ENCODE results near the gene DNAJC27. TPM values are rescaled to one million over a fixed set of nuclear protein-coding genes. Genes with fewer than 3 reads are reported as not detected.

Gene DNAJC27
- total and polyA plus RNA-seq, 9 of the 15 experiments (the other 6 are each of a cell fraction or from before 2014, with no cell fraction given) = 0.53 to 5.9 (median 3.0) TPM

DNA sequence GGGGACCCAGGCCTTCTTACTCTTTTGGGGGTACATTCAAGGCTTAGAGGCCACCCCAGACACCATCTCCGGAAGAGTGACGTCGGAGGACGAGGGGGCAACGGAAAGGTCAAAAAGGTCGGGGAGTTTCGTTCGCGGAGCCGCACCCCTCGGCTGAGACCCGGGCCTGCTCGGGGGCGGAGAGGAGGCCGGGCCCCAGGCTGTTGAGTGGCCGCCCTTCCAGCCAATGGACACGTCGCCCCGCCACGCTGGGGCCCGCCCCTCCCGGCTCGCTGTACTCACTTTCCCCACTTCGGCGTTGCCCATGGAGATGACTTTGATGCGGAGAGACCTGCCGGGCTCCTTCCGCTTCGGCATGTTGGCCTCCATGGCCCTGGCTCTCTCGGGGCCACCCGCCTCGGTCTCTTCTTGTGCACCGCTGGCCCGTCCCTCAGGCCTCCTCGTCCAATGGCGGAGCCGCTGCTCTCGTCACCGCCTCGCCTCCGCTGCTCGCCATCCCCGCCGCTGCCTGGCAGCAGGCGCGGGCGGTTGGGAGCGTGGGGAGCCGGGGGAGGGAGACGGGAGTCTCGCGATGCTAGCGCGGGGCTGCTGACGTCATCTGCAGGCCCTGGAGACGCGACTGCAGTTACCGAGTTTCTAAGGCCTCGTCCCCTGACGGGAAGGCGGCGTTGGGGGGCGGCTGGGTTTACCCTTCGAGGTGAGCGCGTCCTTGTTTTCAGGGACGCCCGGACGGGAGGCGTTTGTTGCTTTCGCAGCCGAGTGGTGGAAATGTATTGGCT, at the start of gene DNAJC27 (continued):
- TF ChIP-seq ZNF41 (CRISPR knock-in tag; conservative IDR thresholded peaks at IDR 0.05) (no peak), ELF4 (CRISPR knock-in tag; IDR thresholded peaks at IDR 0.05) (no peak), ILF3 (IDR thresholded peaks at IDR 0.05; ENCODE audit: borderline replicate concordance) (no peak), MXI1 (IDR thresholded peaks at IDR 0.05; ENCODE audit: low read depth, low read length) (peak; percentile 77; the same call in 1 of the 2 replicates), ZNF197 (CRISPR knock-in tag; IDR thresholded peaks at IDR 0.05; ENCODE audit: low read depth) (peak; percentile 16; the same call in 1 of the 2 replicates), IFI16 (CRISPR knock-in tag; IDR thresholded peaks at IDR 0.05) (no peak)
- TF ChIP-seq, protein P1, sequence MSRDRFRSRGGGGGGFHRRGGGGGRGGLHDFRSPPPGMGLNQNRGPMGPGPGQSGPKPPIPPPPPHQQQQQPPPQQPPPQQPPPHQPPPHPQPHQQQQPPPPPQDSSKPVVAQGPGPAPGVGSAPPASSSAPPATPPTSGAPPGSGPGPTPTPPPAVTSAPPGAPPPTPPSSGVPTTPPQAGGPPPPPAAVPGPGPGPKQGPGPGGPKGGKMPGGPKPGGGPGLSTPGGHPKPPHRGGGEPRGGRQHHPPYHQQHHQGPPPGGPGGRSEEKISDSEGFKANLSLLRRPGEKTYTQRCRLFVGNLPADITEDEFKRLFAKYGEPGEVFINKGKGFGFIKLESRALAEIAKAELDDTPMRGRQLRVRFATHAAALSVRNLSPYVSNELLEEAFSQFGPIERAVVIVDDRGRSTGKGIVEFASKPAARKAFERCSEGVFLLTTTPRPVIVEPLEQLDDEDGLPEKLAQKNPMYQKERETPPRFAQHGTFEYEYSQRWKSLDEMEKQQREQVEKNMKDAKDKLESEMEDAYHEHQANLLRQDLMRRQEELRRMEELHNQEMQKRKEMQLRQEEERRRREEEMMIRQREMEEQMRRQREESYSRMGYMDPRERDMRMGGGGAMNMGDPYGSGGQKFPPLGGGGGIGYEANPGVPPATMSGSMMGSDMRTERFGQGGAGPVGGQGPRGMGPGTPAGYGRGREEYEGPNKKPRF (IDR thresholded peaks at IDR 0.05; ENCODE audit: low read depth, low read length) = no peak
- TF ChIP-seq, protein P2, sequence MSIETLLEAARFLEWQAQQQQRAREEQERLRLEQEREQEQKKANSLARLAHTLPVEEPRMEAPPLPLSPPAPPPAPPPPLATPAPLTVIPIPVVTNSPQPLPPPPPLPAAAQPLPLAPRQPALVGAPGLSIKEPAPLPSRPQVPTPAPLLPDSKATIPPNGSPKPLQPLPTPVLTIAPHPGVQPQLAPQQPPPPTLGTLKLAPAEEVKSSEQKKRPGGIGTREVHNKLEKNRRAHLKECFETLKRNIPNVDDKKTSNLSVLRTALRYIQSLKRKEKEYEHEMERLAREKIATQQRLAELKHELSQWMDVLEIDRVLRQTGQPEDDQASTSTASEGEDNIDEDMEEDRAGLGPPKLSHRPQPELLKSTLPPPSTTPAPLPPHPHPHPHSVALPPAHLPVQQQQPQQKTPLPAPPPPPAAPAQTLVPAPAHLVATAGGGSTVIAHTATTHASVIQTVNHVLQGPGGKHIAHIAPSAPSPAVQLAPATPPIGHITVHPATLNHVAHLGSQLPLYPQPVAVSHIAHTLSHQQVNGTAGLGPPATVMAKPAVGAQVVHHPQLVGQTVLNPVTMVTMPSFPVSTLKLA (conservative IDR thresholded peaks at IDR 0.05) = peak; percentile 75 to 89
- TF ChIP-seq, protein P3, sequence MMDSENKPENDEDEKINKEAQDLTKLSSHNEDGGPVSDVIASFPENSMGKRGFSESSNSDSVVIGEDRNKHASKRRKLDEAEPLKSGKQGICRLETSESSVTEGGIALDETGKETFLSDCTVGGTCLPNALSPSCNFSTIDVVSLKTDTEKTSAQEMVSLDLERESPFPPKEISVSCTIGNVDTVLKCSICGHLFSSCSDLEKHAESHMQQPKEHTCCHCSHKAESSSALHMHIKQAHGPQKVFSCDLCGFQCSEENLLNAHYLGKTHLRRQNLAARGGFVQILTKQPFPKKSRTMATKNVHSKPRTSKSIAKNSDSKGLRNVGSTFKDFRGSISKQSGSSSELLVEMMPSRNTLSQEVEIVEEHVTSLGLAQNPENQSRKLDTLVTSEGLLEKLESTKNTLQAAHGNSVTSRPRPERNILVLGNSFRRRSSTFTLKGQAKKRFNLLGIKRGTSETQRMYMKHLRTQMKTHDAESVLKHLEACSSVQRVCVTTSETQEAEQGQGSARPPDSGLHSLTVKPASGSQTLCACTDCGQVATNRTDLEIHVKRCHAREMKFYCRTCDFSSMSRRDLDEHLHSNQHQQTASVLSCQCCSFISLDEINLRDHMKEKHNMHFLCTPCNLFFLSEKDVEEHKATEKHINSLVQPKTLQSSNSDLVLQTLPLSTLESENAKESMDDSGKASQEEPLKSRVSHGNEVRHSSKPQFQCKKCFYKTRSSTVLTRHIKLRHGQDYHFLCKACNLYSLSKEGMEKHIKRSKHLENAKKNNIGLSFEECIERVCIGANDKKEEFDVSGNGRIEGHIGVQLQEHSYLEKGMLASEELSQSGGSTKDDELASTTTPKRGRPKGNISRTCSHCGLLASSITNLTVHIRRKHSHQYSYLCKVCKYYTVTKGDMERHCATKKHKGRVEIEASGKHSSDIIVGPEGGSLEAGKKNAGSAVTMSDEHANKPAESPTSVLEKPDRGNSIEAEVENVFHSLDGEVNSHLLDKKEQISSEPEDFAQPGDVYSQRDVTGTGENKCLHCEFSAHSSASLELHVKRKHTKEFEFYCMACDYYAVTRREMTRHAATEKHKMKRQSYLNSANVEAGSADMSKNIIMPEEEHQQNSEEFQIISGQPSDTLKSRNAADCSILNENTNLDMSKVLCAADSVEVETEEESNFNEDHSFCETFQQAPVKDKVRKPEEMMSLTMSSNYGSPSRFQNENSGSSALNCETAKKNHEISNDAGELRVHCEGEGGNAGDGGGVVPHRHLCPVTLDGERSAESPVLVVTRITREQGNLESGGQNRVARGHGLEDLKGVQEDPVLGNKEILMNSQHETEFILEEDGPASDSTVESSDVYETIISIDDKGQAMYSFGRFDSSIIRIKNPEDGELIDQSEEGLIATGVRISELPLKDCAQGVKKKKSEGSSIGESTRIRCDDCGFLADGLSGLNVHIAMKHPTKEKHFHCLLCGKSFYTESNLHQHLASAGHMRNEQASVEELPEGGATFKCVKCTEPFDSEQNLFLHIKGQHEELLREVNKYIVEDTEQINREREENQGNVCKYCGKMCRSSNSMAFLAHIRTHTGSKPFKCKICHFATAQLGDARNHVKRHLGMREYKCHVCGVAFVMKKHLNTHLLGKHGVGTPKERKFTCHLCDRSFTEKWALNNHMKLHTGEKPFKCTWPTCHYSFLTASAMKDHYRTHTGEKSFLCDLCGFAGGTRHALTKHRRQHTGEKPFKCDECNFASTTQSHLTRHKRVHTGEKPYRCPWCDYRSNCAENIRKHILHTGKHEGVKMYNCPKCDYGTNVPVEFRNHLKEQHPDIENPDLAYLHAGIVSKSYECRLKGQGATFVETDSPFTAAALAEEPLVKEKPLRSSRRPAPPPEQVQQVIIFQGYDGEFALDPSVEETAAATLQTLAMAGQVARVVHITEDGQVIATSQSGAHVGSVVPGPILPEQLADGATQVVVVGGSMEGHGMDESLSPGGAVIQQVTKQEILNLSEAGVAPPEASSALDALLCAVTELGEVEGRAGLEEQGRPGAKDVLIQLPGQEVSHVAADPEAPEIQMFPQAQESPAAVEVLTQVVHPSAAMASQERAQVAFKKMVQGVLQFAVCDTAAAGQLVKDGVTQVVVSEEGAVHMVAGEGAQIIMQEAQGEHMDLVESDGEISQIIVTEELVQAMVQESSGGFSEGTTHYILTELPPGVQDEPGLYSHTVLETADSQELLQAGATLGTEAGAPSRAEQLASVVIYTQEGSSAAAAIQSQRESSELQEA (IDR thresholded peaks at IDR 0.05; ENCODE audit: low read depth) = peak; percentile 85

Measured in K562 (cell line).